Stimulated activated naive B cell treated with anti-CD40 and anti-IgM and Interleukin-4, amounts not matched to agents 10 μg/mL and 1 μg/mL and 100 μg/mL, for 72 hours (primary cell): ENCODE data around the gene AHNAK.
"Not testable (repeated sequence)": the region's sequence is repeated elsewhere in the genome, so short reads cannot be mapped to it uniquely, and the experiment has no call there.

Experiments
- ATAC-seq, 2 donors: fragments of 150-1000 bp; cut with Tn5 transposase; replicated peaks; 2 replicates each; pipeline ENCODE4 v1.10.0; 2021; ENCODE audit warnings: moderate library complexity in 1 of 2
- DNase-seq: peaks from one replicate; pipeline ENCODE4 v3.0.0; 2021
- H3K27ac Mint-ChIP-seq: one replicate; pipeline ENCODE4 v1.8.0; 2022; ENCODE audit warnings: mild to moderate bottlenecking, mixed read lengths
- H3K27me3 Mint-ChIP-seq, 2 donors: one replicate each; pipeline ENCODE4 v1.8.0; 2022; ENCODE audit warnings: mixed read lengths in 2 of 2
- H3K36me3 Mint-ChIP-seq, 2 donors: one replicate each; pipeline ENCODE4 v1.8.0; 2022; ENCODE audit warnings: mixed read lengths in 2 of 2, mild to moderate bottlenecking in 1 of 2
- H3K4me1 Mint-ChIP-seq, 2 donors: one replicate each; pipeline ENCODE4 v1.8.0; 2022; ENCODE audit warnings: mixed read lengths in 2 of 2, mild to moderate bottlenecking in 1 of 2
- H3K4me3 Mint-ChIP-seq, 2 donors: one replicate each; pipeline ENCODE4 v1.8.0; 2022; ENCODE audit warnings: mild to moderate bottlenecking in 2 of 2, mixed read lengths in 2 of 2, moderate library complexity in 1 of 2
- H3K9me3 Mint-ChIP-seq, 2 donors: one replicate each; pipeline ENCODE4 v1.8.0; 2022; ENCODE audit warnings: mixed read lengths in 2 of 2, mild to moderate bottlenecking in 1 of 2

AHNAK gene

GRCh38 chr11:62388999-62389398, 157.6 kb downstream of the AHNAK start:
- ATAC-seq = no peak
- Mint-ChIP-seq H3K27me3 (no peaks in the 10 kb centered on the region), H3K36me3 (no peaks in the 10 kb centered on the region), H3K4me1 (no peaks in the 10 kb centered on the region), H3K4me3 (no peak overlapping the region), H3K27ac (no peak overlapping the region), H3K9me3 (no peaks in the 10 kb centered on the region)
- DNase-seq = no peak

DNA sequence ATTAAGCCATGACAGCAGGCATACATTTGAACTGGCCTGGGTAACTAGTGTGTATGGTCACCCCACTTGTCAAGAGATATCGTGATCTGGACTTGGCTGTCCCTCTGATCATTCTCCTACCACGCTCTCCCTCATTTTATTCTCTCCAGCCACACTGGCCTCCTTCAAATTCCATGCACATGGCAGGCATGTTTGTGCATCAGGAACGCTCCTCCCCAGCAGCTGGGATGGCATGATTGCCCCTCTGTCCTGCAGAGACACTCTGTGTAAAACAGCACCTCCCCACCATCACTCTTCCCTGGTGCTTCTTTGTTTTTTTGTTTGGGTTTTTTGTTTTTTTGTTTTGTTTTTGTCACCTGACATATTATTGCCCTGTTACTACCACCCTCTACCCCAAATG, 159.2 kb downstream of the AHNAK start:
- no peak overlapping the region for H3K4me3 Mint-ChIP-seq
- DNase-seq (no peak), ATAC-seq (no peak)
- no peaks in the 10 kb centered on the region for H3K27me3 Mint-ChIP-seq
- no peak overlapping the region for H3K27ac Mint-ChIP-seq
- H3K4me1 Mint-ChIP-seq = no peaks in the 10 kb centered on the region
- no peaks in the 10 kb centered on the region for H3K9me3 Mint-ChIP-seq
- no peaks in the 10 kb centered on the region for H3K36me3 Mint-ChIP-seq

DNA sequence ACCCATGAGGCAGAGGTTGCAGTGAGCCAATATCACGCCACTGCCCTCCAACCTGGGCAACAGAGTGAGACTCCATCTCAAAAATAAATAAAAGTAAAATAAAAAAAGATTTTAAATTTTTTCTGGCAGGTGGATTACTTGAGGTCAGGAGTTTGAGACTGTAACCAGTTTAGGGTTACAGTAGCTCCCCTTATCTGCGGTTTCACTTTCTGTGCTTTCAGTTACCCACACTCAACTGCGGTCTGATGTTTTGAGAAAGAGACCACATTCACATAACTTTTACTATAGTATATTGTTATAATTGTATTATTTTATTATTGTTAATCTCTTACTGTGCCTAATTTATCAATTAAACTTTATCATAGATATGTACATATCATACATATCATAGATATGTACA, 160.5 kb downstream of the AHNAK start:
- not testable (repeated sequence) for DNase-seq, ATAC-seq, H3K4me1 Mint-ChIP-seq, H3K27me3 Mint-ChIP-seq, H3K36me3 Mint-ChIP-seq, H3K27ac Mint-ChIP-seq, H3K9me3 Mint-ChIP-seq, H3K4me3 Mint-ChIP-seq

DNA sequence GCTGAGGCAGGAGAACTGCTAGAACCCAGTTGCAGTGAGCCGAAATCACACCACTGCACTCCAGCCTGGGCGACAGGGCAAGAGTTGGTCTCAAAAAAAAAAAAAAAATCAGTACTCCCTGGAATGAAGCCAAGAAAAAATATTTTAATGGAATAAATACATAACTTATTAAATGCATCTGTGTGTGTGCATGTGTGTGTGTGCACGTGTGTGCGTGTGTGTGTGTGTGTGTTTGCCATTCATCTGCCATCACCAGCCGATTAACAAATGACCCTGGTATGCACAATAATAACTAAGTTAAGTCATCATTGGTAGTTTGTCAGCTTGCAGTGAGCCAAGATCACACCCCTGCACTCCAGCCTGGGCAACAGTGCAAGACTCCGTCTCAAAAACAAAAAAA, 162.8 kb downstream of the AHNAK start:
- H3K4me1 Mint-ChIP-seq = peaks cover 5 to 8% of the 10 kb centered on the region in 2 donors
- ATAC-seq (no peak), DNase-seq (no peak)
- H3K27me3 Mint-ChIP-seq = no peaks in the 10 kb centered on the region
- no peak overlapping the region for H3K27ac Mint-ChIP-seq
- H3K9me3 Mint-ChIP-seq = no peaks in the 10 kb centered on the region
- no peaks in the 10 kb centered on the region for H3K36me3 Mint-ChIP-seq
- no peak overlapping the region for H3K4me3 Mint-ChIP-seq
